SK-N-SH treated with all-trans-retinoic acid at 6 μM for 48 hours (cell line): ENCODE results near the gene MTO1.

Experiments used
- ARNTL ChIP-seq: fragments of 450-650 bp; formaldehyde crosslinking; IDR thresholded peaks from 2 replicates; pipeline ENCODE4 v1.5.0; 2020; ENCODE audit warnings: low read depth, mild to moderate bottlenecking, moderate library complexity, borderline replicate concordance
- CSDC2 ChIP-seq: fragments of 250-450 bp; sonication (Bioruptor Pico); IDR thresholded peaks from 2 replicates; pipeline ENCODE4 v1.5.0; 2020; ENCODE audit warnings: mild to moderate bottlenecking, moderate library complexity
- CSRNP3 ChIP-seq: fragments of 250-450 bp; sonication (Bioruptor Pico); IDR thresholded peaks from 2 replicates; pipeline ENCODE4 v1.5.1; 2021; ENCODE audit warnings: mild to moderate bottlenecking, moderate library complexity
- GLIS3 ChIP-seq: fragments of 250-450 bp; sonication (Bioruptor Pico); IDR thresholded peaks from 2 replicates; pipeline ENCODE4 v1.5.0; 2020; ENCODE audit warnings: mild to moderate bottlenecking, moderate library complexity
- ISL1 ChIP-seq: fragments of 250-450 bp; sonication (Bioruptor Pico); IDR thresholded peaks from 2 replicates; pipeline ENCODE4 v2.1.2; 2022; ENCODE audit warnings: mild to moderate bottlenecking, moderate library complexity
- OSR1 ChIP-seq: fragments of 250-450 bp; sonication (Bioruptor Pico); IDR thresholded peaks from 2 replicates; pipeline ENCODE4 v1.8.0; 2022; ENCODE audit warnings: moderate library complexity, mild to moderate bottlenecking, inconsistent platforms
- PATZ1 ChIP-seq: fragments of 250-450 bp; sonication (Bioruptor Pico); IDR thresholded peaks from 2 replicates; pipeline ENCODE4 v1.8.0; 2020; ENCODE audit warnings: mild to moderate bottlenecking, moderate library complexity, borderline replicate concordance
- RARB ChIP-seq: fragments of 250-450 bp; sonication (Bioruptor Pico); IDR thresholded peaks from 2 replicates; pipeline ENCODE4 v1.8.0; 2021; ENCODE audit warnings: mild to moderate bottlenecking, moderate library complexity
- TOX ChIP-seq: fragments of 250-450 bp; sonication (Bioruptor Pico); IDR thresholded peaks from 2 replicates; pipeline ENCODE4 v1.8.0; 2021; ENCODE audit warnings: mild to moderate bottlenecking, moderate library complexity, borderline replicate concordance
- TSHZ2 ChIP-seq: fragments of 250-450 bp; sonication (Bioruptor Pico); IDR thresholded peaks from 2 replicates; pipeline ENCODE4 v1.5.0; 2020; ENCODE audit warnings: mild to moderate bottlenecking, moderate library complexity
- ZFP3 ChIP-seq: fragments of 250-450 bp; sonication (Bioruptor Pico); IDR thresholded peaks from 2 replicates; pipeline ENCODE4 v1.5.0; 2020; ENCODE audit warnings: mild to moderate bottlenecking, moderate library complexity
- ZFP30 ChIP-seq: fragments of 450-650 bp; formaldehyde crosslinking; IDR thresholded peaks from 2 replicates; pipeline ENCODE4 v1.5.0; 2022; ENCODE audit warnings: mild to moderate bottlenecking, moderate library complexity
- ZNF565 ChIP-seq: fragments of 450-650 bp; formaldehyde crosslinking; conservative IDR thresholded peaks from 2 replicates; pipeline ENCODE4 v1.5.0; 2020; ENCODE audit warnings: low read depth, mild to moderate bottlenecking, moderate library complexity
- TF ChIP-seq, protein P1 (sequence below): fragments of 250-450 bp; sonication (Bioruptor Pico); IDR thresholded peaks from 2 replicates; pipeline ENCODE4 v1.5.1; 2020; ENCODE audit warnings: low read depth, mild to moderate bottlenecking, moderate library complexity

DNA sequence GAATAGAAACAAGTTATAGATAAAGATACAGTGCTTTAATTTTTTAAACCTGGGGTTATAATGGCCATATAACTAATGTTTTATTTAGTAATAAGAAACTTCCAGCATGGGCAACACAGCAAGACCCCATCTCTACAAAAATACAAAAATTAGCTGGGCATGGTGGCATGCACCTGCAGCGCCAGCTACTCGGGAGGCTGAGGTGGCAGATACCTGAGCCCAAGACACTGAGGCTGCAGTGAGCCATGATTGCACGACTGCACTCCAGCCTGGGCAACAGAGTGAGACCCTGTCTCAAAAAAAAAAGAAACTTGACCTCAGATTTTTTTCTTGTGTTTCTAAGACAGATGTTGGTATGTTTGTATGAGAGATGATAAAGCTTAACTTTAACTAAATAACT lies 36.4 kb downstream of the MTO1 start:
- TF ChIP-seq ARNTL (CRISPR knock-in tag) (no peak), PATZ1 (CRISPR knock-in tag) (no peak), GLIS3 (CRISPR knock-in tag) (no peak), ZFP3 (CRISPR knock-in tag) (no peak), OSR1 (CRISPR knock-in tag) (no peak), CSRNP3 (CRISPR knock-in tag) (no peak), RARB (CRISPR knock-in tag) (no peak), ZNF565 (CRISPR knock-in tag) (no peak), TSHZ2 (CRISPR knock-in tag) (no peak), CSDC2 (CRISPR knock-in tag) (no peak), TOX (CRISPR knock-in tag) (no peak), ZFP30 (CRISPR knock-in tag) (no peak), ISL1 (CRISPR knock-in tag) (no peak)
- TF ChIP-seq, protein P1, sequence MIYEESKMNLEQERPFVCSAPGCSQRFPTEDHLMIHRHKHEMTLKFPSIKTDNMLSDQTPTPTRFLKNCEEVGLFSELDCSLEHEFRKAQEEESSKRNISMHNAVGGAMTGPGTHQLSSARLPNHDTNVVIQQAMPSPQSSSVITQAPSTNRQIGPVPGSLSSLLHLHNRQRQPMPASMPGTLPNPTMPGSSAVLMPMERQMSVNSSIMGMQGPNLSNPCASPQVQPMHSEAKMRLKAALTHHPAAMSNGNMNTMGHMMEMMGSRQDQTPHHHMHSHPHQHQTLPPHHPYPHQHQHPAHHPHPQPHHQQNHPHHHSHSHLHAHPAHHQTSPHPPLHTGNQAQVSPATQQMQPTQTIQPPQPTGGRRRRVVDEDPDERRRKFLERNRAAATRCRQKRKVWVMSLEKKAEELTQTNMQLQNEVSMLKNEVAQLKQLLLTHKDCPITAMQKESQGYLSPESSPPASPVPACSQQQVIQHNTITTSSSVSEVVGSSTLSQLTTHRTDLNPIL (CRISPR knock-in tag): no peak
